ENCODE data around the gene CPT2.

The CPT2 gene
- 14.8 reads per million, percentile 40 among the genes with 10 or more reads in this experiment for total RNA-seq

- DNase-seq = peak; percentile 83
These were observed at the start of gene CPT2 for GRCh38 chr1:53196485-53197290. Gene CPT2, plus strand, starts transcription at chr1:53196824. Its CDS starts 120 bp downstream, at chr1:53196944.

- DNase-seq = no peak
These were observed 49.5 kb upstream of the CPT2 start for GRCh38 chr1:53147174-53147573.

DNA sequence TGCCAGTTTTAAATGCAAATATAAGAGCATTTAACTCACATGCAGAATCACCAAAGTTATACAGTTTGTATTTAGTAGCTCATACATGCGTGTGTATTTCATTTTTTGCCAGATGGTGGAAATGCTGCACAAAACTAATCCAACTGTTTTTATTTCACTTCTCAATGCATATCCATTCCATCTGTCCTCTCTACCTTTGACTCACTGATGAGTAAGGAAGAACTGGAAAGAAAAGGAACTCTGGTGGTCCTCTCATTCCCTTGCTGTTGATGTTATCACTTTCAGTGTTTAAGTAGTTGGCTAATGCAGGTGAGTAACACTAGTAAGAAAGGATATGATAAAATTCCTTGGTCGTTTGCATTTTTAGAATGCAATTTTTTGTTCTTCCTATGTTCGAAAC, 48.5 kb upstream of the CPT2 start:
- no peak for DNase-seq

DNA sequence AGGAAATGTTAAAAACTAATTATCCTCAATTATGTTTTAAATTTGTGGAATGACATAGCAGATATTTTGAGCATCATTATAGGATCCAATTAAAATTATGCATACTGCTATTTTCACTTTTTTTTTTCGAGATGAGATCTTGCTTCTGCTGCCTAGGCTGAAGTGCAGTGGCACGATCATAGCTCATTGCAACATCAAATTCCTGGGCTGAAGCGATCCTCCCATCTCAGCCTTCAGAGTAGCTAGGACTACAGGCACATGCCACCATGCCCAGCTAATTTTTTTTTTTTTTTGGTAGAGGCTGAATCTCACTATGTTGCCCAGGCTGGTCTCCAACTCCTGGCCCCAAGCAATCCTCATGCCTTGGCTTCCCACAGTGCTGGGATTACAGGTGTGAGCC, 42.9 kb upstream of the CPT2 start:
- DNase-seq = no peak

- no peak for DNase-seq
These were observed 41.7 kb upstream of the CPT2 start for GRCh38 chr1:53154859-53155438.

DNA sequence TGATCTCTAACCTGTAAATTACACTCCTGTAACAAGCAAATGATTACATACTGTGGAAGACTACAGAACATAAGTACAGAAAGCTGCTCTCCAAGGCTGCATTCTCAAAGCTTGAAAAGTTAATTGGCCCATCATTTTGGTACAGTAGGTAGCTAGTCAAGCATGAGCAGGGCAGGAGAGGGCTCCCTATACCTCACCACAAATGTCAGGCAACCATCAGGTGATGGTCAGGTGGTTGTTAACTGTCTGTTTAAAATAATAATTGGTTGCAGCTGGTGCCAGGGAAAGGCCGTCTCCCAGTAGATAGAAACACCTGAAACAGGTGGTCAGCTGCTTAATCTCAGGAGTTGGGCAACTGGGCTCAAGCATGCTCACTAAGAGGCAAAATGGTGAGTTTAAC, 41.1 kb upstream of the CPT2 start:
- DNase-seq = no peak

DNA sequence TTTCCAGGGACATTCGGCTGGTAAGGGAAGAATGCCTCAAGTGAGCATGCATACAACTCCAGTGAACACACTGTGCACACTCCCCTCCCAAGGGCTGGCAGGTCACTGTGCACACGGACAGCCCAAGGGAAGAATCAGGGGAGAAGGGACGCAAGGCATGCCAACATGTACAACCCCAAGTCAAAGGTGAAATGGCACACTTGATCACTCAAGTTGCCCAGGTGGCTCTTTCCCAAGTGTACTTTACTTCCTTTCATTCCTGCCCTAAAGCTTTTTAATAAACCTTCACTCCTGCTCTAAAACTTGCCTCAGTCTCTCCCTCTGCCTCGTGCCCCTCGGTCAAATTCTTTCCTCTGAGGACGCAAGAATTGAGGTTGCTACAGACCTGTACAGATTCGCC, 40.7 kb upstream of the CPT2 start:
- DNase-seq = no peak

GRCh38 chr1:53156783-53157182, 39.8 kb upstream of the CPT2 start:
- no peak for DNase-seq

- DNase-seq = no peak
These were observed 37.7 kb upstream of the CPT2 start for GRCh38 chr1:53158900-53159299.

DNA sequence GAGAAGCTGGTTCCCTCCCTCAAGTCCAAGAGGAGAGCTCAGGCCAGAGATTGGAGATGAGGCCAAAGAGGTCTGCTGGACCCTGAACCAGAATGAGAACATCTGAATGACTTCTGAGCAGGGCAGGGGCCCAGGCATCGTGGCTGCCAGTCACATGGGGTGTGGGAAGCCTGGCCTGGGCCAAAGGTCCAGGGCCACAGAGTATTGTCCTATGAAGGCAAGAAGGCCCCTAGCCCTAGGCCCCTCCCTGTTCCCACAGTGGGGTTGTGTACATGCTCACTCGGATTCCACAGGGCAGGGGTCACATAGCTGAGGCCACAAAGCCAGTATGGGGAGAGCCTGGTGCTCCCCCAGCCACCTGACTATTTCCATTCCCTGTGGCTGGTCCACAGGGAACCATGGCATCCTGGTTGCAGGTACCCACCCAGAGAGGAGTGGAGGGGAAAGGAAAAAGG, 35.7 kb upstream of the CPT2 start:
- DNase-seq = no peak

- no peak for DNase-seq
These were observed 34.0 kb upstream of the CPT2 start for GRCh38 chr1:53162621-53163020.

DNA sequence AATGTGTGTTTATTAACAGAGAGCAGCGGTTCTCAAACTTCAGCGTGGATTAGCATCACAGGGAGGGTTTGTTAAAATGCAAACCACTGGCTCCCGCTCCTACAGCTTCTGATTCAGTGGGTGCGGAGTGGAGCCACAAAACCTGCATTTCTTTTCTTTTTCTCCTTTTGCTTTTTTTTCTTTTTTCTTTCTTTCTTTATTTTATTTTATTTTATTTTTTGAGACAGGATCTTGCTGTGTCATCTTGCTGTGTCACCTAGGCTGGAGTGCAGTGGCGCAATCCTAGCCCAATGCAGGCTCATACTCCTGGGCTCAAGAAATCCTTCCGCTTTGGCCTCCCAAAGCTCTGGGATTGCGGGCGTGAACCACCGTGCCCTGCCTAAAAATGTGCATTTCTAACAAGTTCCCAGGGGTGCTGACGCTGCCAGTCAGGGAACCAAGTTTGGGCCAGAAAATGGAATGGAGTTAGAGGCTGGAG, 33.3 kb upstream of the CPT2 start:
- DNase-seq = no peak

- DNase-seq = no peak
These were observed 31.1 kb upstream of the CPT2 start for GRCh38 chr1:53165408-53165961.

GRCh38 chr1:53166366-53166765, 30.3 kb upstream of the CPT2 start:
- no peak for DNase-seq

- no peak for DNase-seq
These were observed 29.7 kb upstream of the CPT2 start for GRCh38 chr1:53166912-53167311.

DNA sequence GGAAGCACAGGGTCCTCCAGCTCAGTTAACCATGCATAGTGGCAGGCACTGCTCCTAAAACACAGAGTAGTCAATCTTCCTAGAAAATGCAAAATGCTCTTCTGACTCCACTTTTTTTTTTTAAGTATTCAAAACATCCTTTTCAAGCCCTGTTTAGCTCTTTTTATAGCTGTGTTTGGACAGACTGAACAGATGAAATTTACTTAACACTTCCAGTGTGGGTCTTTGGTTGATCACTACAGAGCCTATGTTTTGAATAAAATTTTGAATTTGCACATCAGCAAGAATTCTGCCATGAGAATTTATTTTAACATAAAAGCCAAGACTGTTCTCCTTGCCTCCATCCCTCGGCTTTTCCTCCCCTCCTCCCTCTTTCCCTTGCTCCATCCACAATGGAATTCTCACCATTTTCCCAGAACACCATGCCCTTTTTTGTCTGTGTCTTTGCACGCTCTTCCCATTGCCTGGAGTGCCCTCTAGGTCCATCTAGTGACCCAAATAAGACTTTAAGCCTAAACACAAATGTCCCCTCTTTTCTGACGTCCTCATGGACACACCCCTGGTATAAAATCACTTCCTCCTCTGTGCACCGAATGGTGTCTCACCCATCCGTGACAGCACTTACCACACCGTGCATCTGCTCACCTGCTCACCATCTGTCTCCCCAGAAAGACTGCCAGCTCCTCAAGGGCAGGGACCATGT, 24.0 kb upstream of the CPT2 start:
- DNase-seq = no peak

DNA sequence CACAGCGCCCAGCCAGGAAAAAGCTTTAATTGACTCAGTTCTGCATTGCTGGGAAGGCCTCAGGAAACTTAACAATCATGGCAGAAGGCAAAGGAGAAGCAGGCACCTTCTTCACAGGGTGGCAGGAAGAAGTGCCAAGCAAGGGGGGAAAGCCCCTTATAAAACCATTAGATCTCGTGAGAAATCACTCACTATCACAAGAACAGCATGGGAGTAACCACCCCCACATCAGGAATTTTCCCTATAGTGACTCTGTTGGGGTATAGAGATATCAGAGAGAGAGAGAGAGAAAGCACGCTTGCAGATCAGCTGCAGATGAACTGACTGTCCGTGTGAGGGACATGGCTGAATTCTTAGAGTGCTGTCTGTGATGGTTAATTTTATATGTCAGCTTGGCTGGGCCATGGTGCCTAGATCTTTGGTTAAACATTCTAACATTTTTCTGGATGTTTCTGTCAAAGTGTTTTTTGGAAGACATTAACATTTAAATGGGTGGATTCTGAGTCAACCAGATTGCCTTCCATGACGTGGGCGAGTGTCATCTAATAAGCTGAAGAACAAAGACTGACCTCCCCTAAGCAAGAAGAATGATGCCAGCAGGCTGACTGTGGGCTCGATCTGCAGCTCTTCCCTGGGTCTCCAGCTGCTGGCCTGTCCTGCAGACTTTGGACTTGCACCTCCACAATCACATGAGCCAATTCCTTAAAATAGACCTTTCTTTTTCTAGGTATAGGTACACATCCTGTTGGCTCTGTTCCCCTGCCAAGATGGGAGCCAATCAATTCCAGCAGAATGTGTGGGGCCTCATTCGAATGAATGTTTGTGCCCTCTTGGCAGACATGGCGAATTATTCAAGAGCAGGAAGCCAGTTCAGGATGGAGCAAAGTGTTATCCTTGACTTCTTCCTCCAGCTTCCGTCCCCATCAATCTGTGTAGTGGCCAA, 21.4 kb upstream of the CPT2 start:
- DNase-seq = no peak

- no peak for DNase-seq
These were observed 20.0 kb upstream of the CPT2 start for GRCh38 chr1:53176452-53177208.

- DNase-seq = no peak
These were observed 16.4 kb upstream of the CPT2 start for GRCh38 chr1:53180226-53180625.

DNA sequence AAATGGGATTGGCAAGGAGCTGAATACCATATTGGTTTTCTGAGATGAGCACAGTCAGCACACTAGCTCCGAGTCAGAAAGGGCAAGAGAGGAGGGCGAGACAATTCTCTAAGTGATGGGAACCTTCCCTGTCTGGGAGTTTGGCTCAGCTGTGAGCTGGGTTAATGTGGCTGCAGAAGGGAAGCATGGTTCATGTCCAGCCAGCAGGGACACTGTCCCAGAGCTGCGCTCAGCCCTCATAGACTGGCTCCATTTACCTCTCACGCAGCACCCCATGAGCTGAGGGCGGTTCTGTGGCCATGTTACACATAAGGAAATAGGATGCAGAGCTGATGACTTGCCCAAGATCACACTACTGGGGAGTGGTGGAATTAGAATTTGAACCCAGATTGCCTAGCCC, 15.7 kb upstream of the CPT2 start:
- DNase-seq = no peak

- peak; percentile 77 for DNase-seq
These were observed 14.5 kb upstream of the CPT2 start for GRCh38 chr1:53182111-53182593.
